Right lobe of liver (tissue), 6 donors: ENCODE data around the gene ESR2. TPM values are rescaled to one million over a fixed set of nuclear protein-coding genes. Genes with fewer than 3 reads are reported as not detected.

Experiments
- ATAC-seq, 4 donors: fragments of 200-7000 bp; cut with Tn5 transposase; one replicate each; pipeline ENCODE4 v1.9.1; 2020; ENCODE audit warnings: mild to moderate bottlenecking in 4 of 4, moderate library complexity in 4 of 4
- DNase-seq, 3 donors: peaks; one replicate each; pipeline ENCODE4 v3.0.0-alpha.2; 2020
- H3K27ac ChIP-seq, 3 donors: fragments of 200-600 bp; one replicate each; pipeline ENCODE4 v1.8.0; 2022
- H3K27me3 ChIP-seq, 2 donors: fragments of 200-600 bp; one replicate each; pipeline ENCODE4 v1.8.0; 2022
- H3K36me3 ChIP-seq, 4 donors: fragments of 200-600 bp; sonication (generic) in 1 of 4; one replicate each; pipeline versions ENCODE4 v1.5.1 to v1.8.0; 2017 to 2022; ENCODE audit warnings: control low read depth in 1 of 4
- H3K4me1 ChIP-seq, 4 donors: fragments of 200-600 bp; sonication (generic) in 1 of 4; one replicate each; pipeline versions ENCODE4 v1.5.1 to v1.8.0; 2017 to 2022; ENCODE audit warnings: control low read depth in 1 of 4
- H3K4me3 ChIP-seq, 3 donors: fragments of 200-600 bp; one replicate each; pipeline ENCODE4 v1.8.0; 2022
- H3K9me3 ChIP-seq, 4 donors: fragments of 200-600 bp; sonication (generic) in 1 of 4; one replicate each; pipeline versions ENCODE4 v1.5.1 to v1.8.0; 2017 to 2022; ENCODE audit warnings: control low read depth in 1 of 4
- POLR2A ChIP-seq: fragments of 450-650 bp; IDR thresholded peaks from one replicate; pipeline ENCODE4 v1.6.1; 2017; ENCODE audit warnings: antibody characterized with exemption, mild to moderate bottlenecking
- WGBS: methylation state at CpG from one replicate; pipeline ENCODE4 v1.1.6; 2018; ENCODE audit warnings: low coverage, low lambda C conversion rate; ENCODE audit not compliant: insufficient coverage; ENCODE audit errors: missing lambda C conversion rate; 5-methylcytosine and 5-hydroxymethylcytosine counted together
- intact Hi-C, 2 donors: fragments of 100-400 bp; cut with DNase I; formaldehyde crosslinking; loops; one replicate each; pipeline versions ENCODE4 v1.11.2 to v1.14.1; 2022
- total RNA-seq, 6 experiments: library from RNA; depleted of rRNA in 2 of 6; stranded (reverse); fragments of >200 nt in 2 of 6; fragmentation: NEBNext Ultra II Directional in 3 of 6; extraction: Animal tissue kit (Norgen Biotek cat#: 25700) in 3 of 6; gene quantifications; one replicate each; pipeline versions ENCODE4 v1.1.0 to v1.2.4, GENCODE V29; 2016 to 2023
- TF ChIP-seq, protein P1 (sequence below), 4 donors: fragments of 200-600 bp in 3 of 4; fragments of 450-650 bp in 1 of 4; IDR thresholded peaks; one replicate each; pipeline versions ENCODE4 v1.5.1 to v1.8.0; 2016 to 2022; ENCODE audit warnings: antibody characterized with exemption in 4 of 4, mild to moderate bottlenecking in 2 of 4
- donor health status: DM: no; HTN: yes; CAD: no.
- donor health status: DM: no; HTN: no; CAD: no.
- donor health status: DM: no; HTN: no; CAD: no.
- donor health status: DM: no; HTN: yes; CAD: no.
- donor health status: DM: no; HTN: yes; CAD: no.

Gene ESR2
- total RNA-seq, 6 experiments from 2014 or later, result 0.04 TPM; not detected in 5

DNA sequence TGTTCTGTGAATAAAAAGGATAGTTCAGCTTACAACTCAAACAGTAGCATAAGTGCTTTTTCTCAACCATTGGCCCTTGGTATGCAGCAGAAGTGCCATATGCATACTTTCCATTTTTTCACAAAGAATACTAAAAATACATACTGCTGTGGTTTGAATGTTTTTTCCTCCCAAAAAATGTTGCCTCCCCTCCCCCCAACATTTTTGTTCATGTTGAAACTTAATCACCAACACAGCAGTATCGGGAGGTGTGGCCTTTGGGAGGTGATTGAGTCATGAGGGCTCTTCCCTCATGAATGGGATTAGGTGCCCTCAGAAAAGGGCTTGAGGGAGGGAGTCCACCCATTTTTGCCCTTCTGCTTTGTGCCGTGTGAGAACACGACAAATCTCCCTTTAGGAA is 198.6 kb downstream of the ESR2 start:
- H3K36me3 ChIP-seq, result no peaks in the 10 kb centered on the region
- TF ChIP-seq, protein P1, sequence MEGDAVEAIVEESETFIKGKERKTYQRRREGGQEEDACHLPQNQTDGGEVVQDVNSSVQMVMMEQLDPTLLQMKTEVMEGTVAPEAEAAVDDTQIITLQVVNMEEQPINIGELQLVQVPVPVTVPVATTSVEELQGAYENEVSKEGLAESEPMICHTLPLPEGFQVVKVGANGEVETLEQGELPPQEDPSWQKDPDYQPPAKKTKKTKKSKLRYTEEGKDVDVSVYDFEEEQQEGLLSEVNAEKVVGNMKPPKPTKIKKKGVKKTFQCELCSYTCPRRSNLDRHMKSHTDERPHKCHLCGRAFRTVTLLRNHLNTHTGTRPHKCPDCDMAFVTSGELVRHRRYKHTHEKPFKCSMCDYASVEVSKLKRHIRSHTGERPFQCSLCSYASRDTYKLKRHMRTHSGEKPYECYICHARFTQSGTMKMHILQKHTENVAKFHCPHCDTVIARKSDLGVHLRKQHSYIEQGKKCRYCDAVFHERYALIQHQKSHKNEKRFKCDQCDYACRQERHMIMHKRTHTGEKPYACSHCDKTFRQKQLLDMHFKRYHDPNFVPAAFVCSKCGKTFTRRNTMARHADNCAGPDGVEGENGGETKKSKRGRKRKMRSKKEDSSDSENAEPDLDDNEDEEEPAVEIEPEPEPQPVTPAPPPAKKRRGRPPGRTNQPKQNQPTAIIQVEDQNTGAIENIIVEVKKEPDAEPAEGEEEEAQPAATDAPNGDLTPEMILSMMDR (IDR thresholded peaks at IDR 0.05), result no peak
- TF ChIP-seq POLR2A, result no peak
- intact Hi-C loops, result no loop called here
- no peaks in the 10 kb centered on the region for H3K4me1 ChIP-seq
- ATAC-seq, result no peak
- WGBS, result 89% methylated on average over 1 of the region's 3 CpGs
- no peak overlapping the region for H3K27ac ChIP-seq
- no peaks in the 10 kb centered on the region for H3K27me3 ChIP-seq
- no peak for DNase-seq
- H3K9me3 ChIP-seq, result no peaks in the 10 kb centered on the region
- H3K4me3 ChIP-seq, result no peak overlapping the region

DNA sequence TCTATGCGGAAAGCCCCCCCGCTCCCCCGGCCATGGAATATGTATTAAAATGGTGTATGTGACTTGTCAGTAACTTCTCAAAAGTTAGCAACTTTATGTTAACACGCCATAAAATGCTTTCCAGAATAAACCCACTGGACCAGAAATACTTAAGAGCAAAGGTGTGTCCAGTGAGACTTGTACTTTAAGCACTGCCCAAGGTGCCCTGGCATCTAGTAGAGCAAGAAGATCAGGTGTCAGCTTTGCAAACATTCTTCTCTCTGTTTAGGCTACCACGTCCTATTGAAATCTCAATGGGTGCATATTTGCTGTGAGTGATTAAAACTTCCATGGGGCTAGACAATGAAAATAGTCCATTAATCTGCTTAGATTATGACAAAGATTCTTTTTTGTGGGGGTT is 201.2 kb downstream of the ESR2 start:
- no peak overlapping the region for H3K27ac ChIP-seq
- WGBS, result 64% methylated on average over 5 of the region's 5 CpGs
- ATAC-seq, result no peak
- TF ChIP-seq POLR2A, result no peak
- TF ChIP-seq, protein P1 (IDR thresholded peaks at IDR 0.05), result no peak
- no peaks in the 10 kb centered on the region for H3K27me3 ChIP-seq
- no peak for DNase-seq
- H3K4me1 ChIP-seq, result peaks cover 0 to 11% (median 0%) of the 10 kb centered on the region in 4 donors
- intact Hi-C loops, result no loop called here
- H3K36me3 ChIP-seq, result no peaks in the 10 kb centered on the region
- no peaks in the 10 kb centered on the region for H3K9me3 ChIP-seq
- H3K4me3 ChIP-seq, result no peak overlapping the region

- Histone ChIP-seq H3K9me3 (no peaks in the 10 kb centered on the region), H3K36me3 (no peaks in the 10 kb centered on the region), H3K4me1 (peaks cover 0 to 13% (median 0%) of the 10 kb centered on the region in 4 donors), H3K27ac (no peak overlapping the region), H3K27me3 (no peaks in the 10 kb centered on the region), H3K4me3 (no peak overlapping the region)
- WGBS, result 63% methylated on average over 4 of the region's 4 CpGs
- ATAC-seq (no peak), DNase-seq (no peak)
- intact Hi-C loops, result no loop called here
- TF ChIP-seq POLR2A, result no peak
- TF ChIP-seq, protein P1 (IDR thresholded peaks at IDR 0.05), result no peak
These were observed 201.8 kb downstream of the ESR2 start for GRCh38 chr14:64092338-64092737.

DNA sequence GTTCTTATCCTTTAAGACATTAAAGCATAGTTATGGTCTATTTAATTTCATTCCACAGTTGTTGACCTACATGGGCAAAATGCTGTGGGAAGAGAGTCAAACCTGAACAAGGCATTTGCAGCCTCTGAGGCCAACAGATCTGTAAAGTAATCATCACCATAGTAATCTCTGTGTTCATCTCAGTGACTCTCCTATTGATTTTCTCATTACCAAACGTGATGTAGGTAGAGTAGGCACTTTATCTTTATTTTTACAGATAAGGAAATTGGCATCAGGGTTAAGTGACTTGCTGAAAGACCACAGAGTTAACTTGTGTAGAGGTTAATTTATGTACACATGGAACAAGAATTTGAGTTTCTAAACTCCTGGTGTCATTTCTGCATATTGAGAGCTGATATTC is 203.0 kb downstream of the ESR2 start:
- WGBS, result 17% methylated on average over 1 of the region's 1 CpG
- peak in 3 of 4 donors; percentile 54 to 79 (median 61) for ATAC-seq
- H3K36me3 ChIP-seq, result no peaks in the 10 kb centered on the region

More for the DNA sequence above, 203.0 kb downstream of the ESR2 start:
- Histone ChIP-seq H3K9me3 (no peaks in the 10 kb centered on the region), H3K27me3 (no peaks in the 10 kb centered on the region), H3K4me1 (peaks cover 0 to 13% (median 0%) of the 10 kb centered on the region in 4 donors), H3K27ac (no peak overlapping the region), H3K4me3 (no peak overlapping the region)
- intact Hi-C loops, result no loop called here
- DNase-seq, result no peak
- TF ChIP-seq POLR2A, result no peak
- TF ChIP-seq, protein P1 (IDR thresholded peaks at IDR 0.05), result no peak
